HUES64 (cell line): ENCODE measurements around the gene MLX.
A peak's percentile ranks its signal among the peaks of the same experiment; 100 is the strongest.
"Not testable (repeated sequence)": the region's sequence is repeated elsewhere in the genome, so short reads cannot be mapped to it uniquely, and the experiment has no call there.

ENCODE experiments used
- H3K27ac ChIP-seq: 2 replicates; pipeline ENCODE4 v1.7.0; 2013; ENCODE audit warnings: low read depth, low read length, inconsistent platforms
- H3K27me3 ChIP-seq: 2 replicates; pipeline ENCODE4 v1.6.1; 2013; ENCODE audit warnings: mild to moderate bottlenecking, low read length; ENCODE audit not compliant: insufficient read depth
- H3K36me3 ChIP-seq: 2 replicates; pipeline ENCODE4 v1.6.1; 2013; ENCODE audit warnings: mild to moderate bottlenecking, low read length; ENCODE audit not compliant: insufficient read depth
- H3K4me1 ChIP-seq: 2 replicates; pipeline ENCODE4 v1.6.1; 2013; ENCODE audit warnings: mild to moderate bottlenecking, low read length, moderate library complexity; ENCODE audit not compliant: insufficient read depth
- H3K4me3 ChIP-seq: 2 replicates; pipeline ENCODE4 v1.5.1; 2013; ENCODE audit warnings: mild to moderate bottlenecking, low read length, moderate library complexity
- H3K9ac ChIP-seq: 2 replicates; pipeline ENCODE4 v1.6.1; 2013; ENCODE audit warnings: mild to moderate bottlenecking, low read depth, low read length
- H3K9me3 ChIP-seq: 2 replicates; pipeline ENCODE4 v1.6.1; 2013; ENCODE audit warnings: low read depth, low read length; ENCODE audit not compliant: insufficient read depth
- WGBS: fragments of 150-250, 120-280 bp; methylation state at CpG from one replicate; pipeline ENCODE4 v1.1.7; 2013; ENCODE audit warnings: missing lambda C conversion rate; 5-methylcytosine and 5-hydroxymethylcytosine counted together

MLX gene

GRCh38 chr17:42537156-42537805 lies 29.6 kb upstream of the MLX start:
- Histone ChIP-seq H3K27ac (no peak overlapping the region), H3K9ac (peak overlapping the region; percentile 82; the same call in 1 of the 2 replicates), H3K4me3 (peak overlapping the region; percentile 72), H3K27me3 (peaks cover 8% of the 10 kb centered on the region; the same call in 1 of the 2 replicates), H3K4me1 (peaks cover 9% of the 10 kb centered on the region; the same call in 1 of the 2 replicates), H3K36me3 (peaks cover 13% of the 10 kb centered on the region; the same call in 1 of the 2 replicates), H3K9me3 (no peaks in the 10 kb centered on the region)
- 86% methylated on average over 31 of the region's 31 CpGs for WGBS

GRCh38 chr17:42537826-42538451 lies 29.0 kb upstream of the MLX start:
- peaks cover 9% of the 10 kb centered on the region; the same call in 1 of the 2 replicates for H3K4me1 ChIP-seq
- H3K4me3 ChIP-seq: no peak overlapping the region
- 98% methylated on average over 5 of the region's 5 CpGs for WGBS
- no peak overlapping the region for H3K27ac ChIP-seq
- H3K9me3 ChIP-seq: no peaks in the 10 kb centered on the region
- no peak overlapping the region for H3K9ac ChIP-seq
- peaks cover 14% of the 10 kb centered on the region; the same call in 1 of the 2 replicates for H3K36me3 ChIP-seq
- H3K27me3 ChIP-seq: peaks cover 8% of the 10 kb centered on the region; the same call in 1 of the 2 replicates

- H3K9me3 ChIP-seq: no peaks in the 10 kb centered on the region
- H3K27ac ChIP-seq: no peak overlapping the region
- H3K36me3 ChIP-seq: peaks cover 19% of the 10 kb centered on the region; the same call in 1 of the 2 replicates
- H3K4me1 ChIP-seq: peaks cover 9% of the 10 kb centered on the region; the same call in 1 of the 2 replicates
- H3K4me3 ChIP-seq: no peak overlapping the region
- no peak overlapping the region for H3K9ac ChIP-seq
- 98% methylated on average over 14 of the region's 14 CpGs for WGBS
- H3K27me3 ChIP-seq: peaks cover 5% of the 10 kb centered on the region; the same call in 1 of the 2 replicates
These were observed 28.4 kb upstream of the MLX start for GRCh38 chr17:42538482-42538881.

GRCh38 chr17:42540558-42540957 lies 26.3 kb upstream of the MLX start:
- H3K27ac ChIP-seq, H3K9ac ChIP-seq, H3K4me3 ChIP-seq, H3K9me3 ChIP-seq, H3K27me3 ChIP-seq, H3K4me1 ChIP-seq: not testable (repeated sequence)
- 97% methylated on average over 4 of the region's 4 CpGs for WGBS
- peaks cover 24% of the 10 kb centered on the region; the same call in 1 of the 2 replicates for H3K36me3 ChIP-seq

- Histone ChIP-seq H3K4me3 (no peak overlapping the region), H3K27ac (no peak overlapping the region), H3K27me3 (no peaks in the 10 kb centered on the region), H3K9me3 (no peaks in the 10 kb centered on the region), H3K36me3 (peaks cover 24% of the 10 kb centered on the region; the same call in 1 of the 2 replicates), H3K4me1 (peaks cover 6% of the 10 kb centered on the region; the same call in 1 of the 2 replicates), H3K9ac (no peak overlapping the region)
- WGBS: 92% methylated on average over 16 of the region's 17 CpGs
These were observed 25.7 kb upstream of the MLX start for GRCh38 chr17:42541041-42541833.

GRCh38 chr17:42543190-42544079 lies 23.5 kb upstream of the MLX start:
- no peak overlapping the region for H3K4me3 ChIP-seq
- 96% methylated on average over 39 of the region's 39 CpGs for WGBS
- H3K27ac ChIP-seq: no peak overlapping the region
- H3K27me3 ChIP-seq: no peaks in the 10 kb centered on the region
- H3K9ac ChIP-seq: no peak overlapping the region
- H3K36me3 ChIP-seq: peaks cover 24% of the 10 kb centered on the region; the same call in 1 of the 2 replicates
- no peaks in the 10 kb centered on the region for H3K9me3 ChIP-seq
- H3K4me1 ChIP-seq: no peaks in the 10 kb centered on the region

GRCh38 chr17:42544874-42545283 lies 22.0 kb upstream of the MLX start:
- Histone ChIP-seq H3K27ac (no peak overlapping the region), H3K9me3 (no peaks in the 10 kb centered on the region), H3K36me3 (peaks cover 18% of the 10 kb centered on the region; the same call in 1 of the 2 replicates), H3K4me3 (no peak overlapping the region), H3K9ac (no peak overlapping the region), H3K4me1 (no peaks in the 10 kb centered on the region), H3K27me3 (no peaks in the 10 kb centered on the region)
- 76% methylated on average over 8 of the region's 8 CpGs for WGBS

GRCh38 chr17:42545755-42546505 lies 21.0 kb upstream of the MLX start:
- H3K4me3 ChIP-seq, H3K27me3 ChIP-seq, H3K27ac ChIP-seq, H3K4me1 ChIP-seq, H3K9me3 ChIP-seq, H3K9ac ChIP-seq: not testable (repeated sequence)
- WGBS: 92% methylated on average over 7 of the region's 9 CpGs
- H3K36me3 ChIP-seq: peaks cover 14% of the 10 kb centered on the region; the same call in 1 of the 2 replicates

GRCh38 chr17:42547001-42547461 lies 19.9 kb upstream of the MLX start:
- Histone ChIP-seq H3K27me3 (no peaks in the 10 kb centered on the region), H3K27ac (no peak overlapping the region), H3K9ac (no peak overlapping the region), H3K4me1 (no peaks in the 10 kb centered on the region), H3K9me3 (no peaks in the 10 kb centered on the region), H3K4me3 (no peak overlapping the region), H3K36me3 (peaks cover 11% of the 10 kb centered on the region; the same call in 1 of the 2 replicates)
- 93% methylated on average over 23 of the region's 23 CpGs for WGBS

GRCh38 chr17:42547698-42548069 lies 19.2 kb upstream of the MLX start:
- peak overlapping the region; percentile 59 for H3K4me3 ChIP-seq
- H3K9me3 ChIP-seq: no peaks in the 10 kb centered on the region
- no peak overlapping the region for H3K9ac ChIP-seq
- no peaks in the 10 kb centered on the region for H3K4me1 ChIP-seq
- H3K27me3 ChIP-seq: no peaks in the 10 kb centered on the region
- 89% methylated on average over 14 of the region's 14 CpGs for WGBS
- no peak overlapping the region for H3K27ac ChIP-seq
- peaks cover 11% of the 10 kb centered on the region; the same call in 1 of the 2 replicates for H3K36me3 ChIP-seq
